Measurements from ENCODE around the gene TGFB2.

TGFB2 gene

GRCh38 chr1:218430346-218430745 is 85.2 kb downstream of the TGFB2 start:
- no peak for DNase-seq

- DNase-seq = no peak
Observed at GRCh38 chr1:218430822-218431221, 85.7 kb downstream of the TGFB2 start.

GRCh38 chr1:218431476-218431875 is 86.3 kb downstream of the TGFB2 start:
- no peak for DNase-seq

- DNase-seq = no peak
Observed at GRCh38 chr1:218433744-218434143, 88.6 kb downstream of the TGFB2 start.

GRCh38 chr1:218435528-218435927 is 90.4 kb downstream of the TGFB2 start:
- no peak for DNase-seq

GRCh38 chr1:218436346-218436745 is 91.2 kb downstream of the TGFB2 start:
- DNase-seq = no peak

- no peak for DNase-seq
Observed at GRCh38 chr1:218436997-218437396, 91.9 kb downstream of the TGFB2 start.

GRCh38 chr1:218439541-218440295 is 94.6 kb downstream of the TGFB2 start:
- DNase-seq = peak; percentile 51

GRCh38 chr1:218443255-218443654 is 98.1 kb downstream of the TGFB2 start:
- DNase-seq = no peak

- DNase-seq = no peak
Observed at GRCh38 chr1:218444173-218444572, 99.0 kb downstream of the TGFB2 start.

GRCh38 chr1:218444588-218444987 is 99.5 kb downstream of the TGFB2 start:
- DNase-seq = no peak

- DNase-seq = no peak
Observed at GRCh38 chr1:218447010-218447689, 102.0 kb downstream of the TGFB2 start.

- no peak for DNase-seq
Observed at GRCh38 chr1:218451415-218451814, 106.3 kb downstream of the TGFB2 start.

- no peak for DNase-seq
Observed at GRCh38 chr1:218454700-218455282, 109.7 kb downstream of the TGFB2 start.

- DNase-seq = no peak
Observed at GRCh38 chr1:218456444-218456843, 111.3 kb downstream of the TGFB2 start.

GRCh38 chr1:218459450-218459849 is 114.3 kb downstream of the TGFB2 start:
- peak; percentile 55 for DNase-seq

- DNase-seq = peak; percentile 69
Observed at GRCh38 chr1:218459878-218460711, 115.0 kb downstream of the TGFB2 start.

GRCh38 chr1:218461351-218461750 is 116.2 kb downstream of the TGFB2 start:
- DNase-seq = no peak

GRCh38 chr1:218462116-218462515 is 117.0 kb downstream of the TGFB2 start:
- DNase-seq = no peak

GRCh38 chr1:218462587-218462986 is 117.5 kb downstream of the TGFB2 start:
- no peak for DNase-seq

GRCh38 chr1:218463194-218464156 is 118.3 kb downstream of the TGFB2 start:
- peak; percentile 56 for DNase-seq

- DNase-seq = no peak
Observed at GRCh38 chr1:218464871-218465270, 119.7 kb downstream of the TGFB2 start.
